Measurements from ENCODE around the gene ING5.

DNA sequence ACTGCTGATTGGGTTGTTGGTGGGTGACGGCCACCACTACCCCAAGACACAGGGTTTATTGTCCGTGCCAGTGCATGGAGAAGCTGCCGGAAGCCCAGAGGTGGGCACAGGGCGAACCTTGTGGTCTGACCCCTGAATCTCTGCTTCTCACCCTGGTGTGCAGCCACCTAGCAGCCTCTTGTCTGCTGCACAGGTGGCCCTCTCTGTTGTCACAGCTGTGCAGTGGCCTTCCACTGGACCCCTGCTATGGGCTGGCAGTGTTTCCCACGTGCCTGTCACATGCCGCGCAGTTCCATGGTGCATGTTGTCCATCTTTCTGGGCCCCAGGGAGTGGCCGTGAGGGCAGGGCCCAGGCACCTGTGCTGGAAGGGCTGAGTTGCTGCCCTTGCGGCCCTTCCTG is 49.1 kb upstream of the ING5 start:
- TF ChIP-seq, protein P1, sequence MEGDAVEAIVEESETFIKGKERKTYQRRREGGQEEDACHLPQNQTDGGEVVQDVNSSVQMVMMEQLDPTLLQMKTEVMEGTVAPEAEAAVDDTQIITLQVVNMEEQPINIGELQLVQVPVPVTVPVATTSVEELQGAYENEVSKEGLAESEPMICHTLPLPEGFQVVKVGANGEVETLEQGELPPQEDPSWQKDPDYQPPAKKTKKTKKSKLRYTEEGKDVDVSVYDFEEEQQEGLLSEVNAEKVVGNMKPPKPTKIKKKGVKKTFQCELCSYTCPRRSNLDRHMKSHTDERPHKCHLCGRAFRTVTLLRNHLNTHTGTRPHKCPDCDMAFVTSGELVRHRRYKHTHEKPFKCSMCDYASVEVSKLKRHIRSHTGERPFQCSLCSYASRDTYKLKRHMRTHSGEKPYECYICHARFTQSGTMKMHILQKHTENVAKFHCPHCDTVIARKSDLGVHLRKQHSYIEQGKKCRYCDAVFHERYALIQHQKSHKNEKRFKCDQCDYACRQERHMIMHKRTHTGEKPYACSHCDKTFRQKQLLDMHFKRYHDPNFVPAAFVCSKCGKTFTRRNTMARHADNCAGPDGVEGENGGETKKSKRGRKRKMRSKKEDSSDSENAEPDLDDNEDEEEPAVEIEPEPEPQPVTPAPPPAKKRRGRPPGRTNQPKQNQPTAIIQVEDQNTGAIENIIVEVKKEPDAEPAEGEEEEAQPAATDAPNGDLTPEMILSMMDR (IDR thresholded peaks at IDR 0.05) = no peak
- TF ChIP-seq POLR2A (IDR thresholded peaks at IDR 0.05) (no peak), EP300 (IDR thresholded peaks at IDR 0.05) (no peak)
